Upper lobe of right lung (tissue), 1 donor: ENCODE data around the gene FCN1. TPM values are rescaled to one million over a fixed set of nuclear protein-coding genes. Genes with fewer than 3 reads are reported as not detected.

Experiments
- ATAC-seq: fragments of 200-7000 bp; cut with Tn5 transposase; one replicate; pipeline ENCODE4 v1.9.1; 2020; ENCODE audit warnings: mild to moderate bottlenecking, moderate library complexity
- DNase-seq: peaks from one replicate; pipeline ENCODE4 v3.0.0-alpha.2; 2020
- H3K27ac ChIP-seq: fragments of 200-600 bp; one replicate; pipeline ENCODE4 v1.8.0; 2022
- H3K27me3 ChIP-seq: fragments of 200-600 bp; one replicate; pipeline ENCODE4 v1.8.0; 2022; ENCODE audit warnings: mild to moderate bottlenecking
- H3K36me3 ChIP-seq: fragments of 200-600 bp; one replicate; pipeline ENCODE4 v1.8.0; 2022
- H3K4me1 ChIP-seq: fragments of 200-600 bp; one replicate; pipeline ENCODE4 v1.8.0; 2022
- H3K4me3 ChIP-seq: fragments of 200-600 bp; one replicate; pipeline ENCODE4 v1.8.0; 2022; ENCODE audit warnings: mild to moderate bottlenecking
- H3K9me3 ChIP-seq: fragments of 200-600 bp; one replicate; pipeline ENCODE4 v1.8.0; 2022
- CTCF ChIP-seq: fragments of 200-600 bp; IDR thresholded peaks from one replicate; pipeline ENCODE4 v1.8.0; 2022; ENCODE audit warnings: antibody characterized with exemption
- intact Hi-C: fragments of 100-400 bp; cut with DNase I; formaldehyde crosslinking; loops from one replicate; pipeline ENCODE4 v1.11.0; 2022
- total RNA-seq: library from RNA; stranded (reverse); fragmentation: NEBNext Ultra II Directional; extraction: Animal tissue kit (Norgen Biotek cat#: 25700); gene quantifications from one replicate; pipeline ENCODE4 v1.2.1, GENCODE V29; 2021
- donor health status: DM: no; HTN: yes; CAD: no; lungs with severe emphysema.

The FCN1 gene
- total RNA-seq, 1 donor from 2014 or later = 63.0 TPM

- no peaks in the 10 kb centered on the region for H3K4me1 ChIP-seq
- TF ChIP-seq CTCF = no peak
- no peak overlapping the region for H3K4me3 ChIP-seq
- intact Hi-C loops = no loop called here
- no peaks in the 10 kb centered on the region for H3K9me3 ChIP-seq
- H3K27ac ChIP-seq = no peak overlapping the region
- no peaks in the 10 kb centered on the region for H3K36me3 ChIP-seq
- peak; percentile 54 for DNase-seq
- ATAC-seq = no peak
- H3K27me3 ChIP-seq = no peaks in the 10 kb centered on the region
Measured at GRCh38 chr9:134886413-134886913, 31.2 kb downstream of the FCN1 start.

- no peak for ATAC-seq
Measured at GRCh38 chr9:134885679-134886412, 31.9 kb downstream of the FCN1 start.

GRCh38 chr9:134885001-134885678 is 32.6 kb downstream of the FCN1 start:
- Histone ChIP-seq H3K27ac (no peak overlapping the region), H3K27me3 (no peaks in the 10 kb centered on the region), H3K9me3 (no peaks in the 10 kb centered on the region), H3K36me3 (no peaks in the 10 kb centered on the region), H3K4me1 (no peaks in the 10 kb centered on the region), H3K4me3 (no peak overlapping the region)
- intact Hi-C loops = no loop called here
- no peak for TF ChIP-seq CTCF
- DNase-seq (peak; percentile 45), ATAC-seq (no peak)

More at GRCh38 chr9:134885679-134886412, 31.9 kb downstream of the FCN1 start:
- Histone ChIP-seq H3K27me3 (no peaks in the 10 kb centered on the region), H3K4me1 (no peaks in the 10 kb centered on the region), H3K27ac (no peak overlapping the region), H3K36me3 (no peaks in the 10 kb centered on the region), H3K9me3 (no peaks in the 10 kb centered on the region), H3K4me3 (no peak overlapping the region)
- no peak for TF ChIP-seq CTCF
- peak; percentile 52 for DNase-seq
- intact Hi-C loops = no loop called here

- H3K27me3 ChIP-seq = no peaks in the 10 kb centered on the region
- DNase-seq (no peak), ATAC-seq (no peak)
- intact Hi-C loops = no loop called here
- H3K9me3 ChIP-seq = no peaks in the 10 kb centered on the region
- TF ChIP-seq CTCF = no peak
- H3K4me3 ChIP-seq = no peak overlapping the region
- H3K36me3 ChIP-seq = no peaks in the 10 kb centered on the region
- H3K4me1 ChIP-seq = no peaks in the 10 kb centered on the region
- H3K27ac ChIP-seq = no peak overlapping the region
Measured at GRCh38 chr9:134884492-134884891, 33.2 kb downstream of the FCN1 start.

GRCh38 chr9:134883040-134883782 is 34.5 kb downstream of the FCN1 start:
- no peaks in the 10 kb centered on the region for H3K36me3 ChIP-seq
- no peaks in the 10 kb centered on the region for H3K4me1 ChIP-seq
- no peaks in the 10 kb centered on the region for H3K27me3 ChIP-seq
- DNase-seq = no peak
- no peaks in the 10 kb centered on the region for H3K9me3 ChIP-seq
- intact Hi-C loops = no loop called here
- ATAC-seq = no peak
- no peak for TF ChIP-seq CTCF
- H3K27ac ChIP-seq = no peak overlapping the region
- H3K4me3 ChIP-seq = no peak overlapping the region
